GM12874 (cell line): ENCODE measurements around the gene SLC12A6.

Experiments
- CTCF ChIP-seq: IDR thresholded peaks from 2 replicates; pipeline ENCODE4 v1.5.1; 2011; ENCODE audit warnings: low read depth, mild to moderate bottlenecking, control low read depth, low read length, moderate library complexity; ENCODE audit not compliant: insufficient read depth

SLC12A6 gene

DNA sequence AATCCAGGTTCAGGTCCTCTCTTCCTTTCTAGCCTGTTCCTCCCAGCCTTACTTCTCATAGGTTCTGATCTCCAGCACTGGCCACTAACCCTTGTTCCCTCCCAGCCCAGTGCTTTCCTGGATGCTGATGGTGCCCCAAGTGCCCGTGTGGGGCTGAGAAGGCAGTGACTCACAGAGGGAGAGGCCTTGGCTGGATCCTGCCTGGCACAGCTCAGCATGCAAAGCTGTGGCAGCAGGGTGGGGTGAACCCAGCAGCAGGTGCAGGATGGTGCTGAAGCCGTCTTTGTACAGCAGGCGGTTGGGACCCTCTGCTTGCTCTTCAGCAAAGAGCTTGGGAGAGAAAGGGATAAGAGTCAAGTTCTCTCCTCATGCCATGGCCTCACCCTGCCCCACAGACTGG is 21.8 kb upstream of the SLC12A6 start:
- TF ChIP-seq CTCF: no peak

DNA sequence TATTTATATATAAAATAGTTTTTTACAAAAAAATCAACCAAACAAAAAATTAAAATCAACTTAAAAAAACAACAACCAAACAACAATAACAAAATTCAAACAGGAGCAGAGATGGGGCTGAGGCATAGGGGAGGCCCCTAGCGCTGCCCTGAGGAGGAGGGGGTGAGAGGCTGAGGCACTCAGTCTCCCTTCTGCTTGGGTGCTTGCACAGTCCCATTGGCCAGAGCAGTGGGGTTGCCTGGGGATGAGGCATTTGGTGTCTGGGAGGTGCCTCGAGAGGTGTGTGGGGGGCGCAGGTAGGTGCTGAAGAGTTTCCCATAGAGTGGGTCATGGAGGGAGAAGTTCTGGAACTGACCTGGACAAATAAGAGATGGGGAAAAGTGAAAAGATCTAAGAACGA is 21.4 kb upstream of the SLC12A6 start:
- no peak for TF ChIP-seq CTCF

- no peak for TF ChIP-seq CTCF
Observed at GRCh38 chr15:34358367-34358766, 20.8 kb upstream of the SLC12A6 start.

GRCh38 chr15:34357653-34358052 is 20.1 kb upstream of the SLC12A6 start:
- TF ChIP-seq CTCF: no peak

DNA sequence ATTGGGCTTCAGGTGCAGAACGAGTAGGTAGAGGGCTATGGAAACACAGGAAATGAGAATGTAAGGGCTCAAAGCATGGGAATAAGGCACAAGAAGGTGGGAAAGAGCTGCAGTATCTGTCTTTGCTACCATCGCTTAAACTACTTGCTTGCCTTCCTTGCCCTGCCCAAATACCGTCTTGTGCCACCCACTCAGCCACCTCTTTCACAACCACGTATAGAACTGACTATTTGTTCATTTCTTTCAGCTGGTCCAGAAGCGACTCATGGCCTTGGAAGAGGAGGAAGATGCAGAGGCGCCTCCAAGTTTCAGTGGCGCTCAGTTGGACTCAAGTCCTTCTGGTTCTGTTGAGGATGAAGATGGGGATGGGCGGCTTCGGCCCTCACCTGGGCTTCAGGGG is 17.7 kb upstream of the SLC12A6 start:
- no peak for TF ChIP-seq CTCF

DNA sequence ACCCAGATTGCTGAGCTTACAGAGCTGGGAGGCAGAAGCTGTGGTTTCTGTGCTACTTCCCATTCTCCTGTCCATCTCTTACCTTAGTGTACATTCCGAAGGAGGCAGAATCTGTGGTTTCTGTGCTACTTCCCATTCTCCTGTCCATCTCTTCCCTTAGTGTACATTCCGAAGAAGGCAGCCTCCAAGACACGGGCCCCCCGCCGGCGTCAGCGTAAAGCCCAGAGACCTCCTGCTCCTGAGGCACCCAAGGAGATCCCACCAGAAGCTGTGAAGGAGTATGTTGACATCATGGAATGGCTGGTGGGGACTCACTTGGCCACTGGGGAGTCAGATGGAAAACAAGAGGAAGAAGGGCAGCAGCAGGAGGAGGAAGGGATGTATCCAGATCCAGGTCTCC is 16.7 kb upstream of the SLC12A6 start:
- no peak for TF ChIP-seq CTCF

GRCh38 chr15:34353627-34354026 is 16.0 kb upstream of the SLC12A6 start:
- TF ChIP-seq CTCF: no peak

DNA sequence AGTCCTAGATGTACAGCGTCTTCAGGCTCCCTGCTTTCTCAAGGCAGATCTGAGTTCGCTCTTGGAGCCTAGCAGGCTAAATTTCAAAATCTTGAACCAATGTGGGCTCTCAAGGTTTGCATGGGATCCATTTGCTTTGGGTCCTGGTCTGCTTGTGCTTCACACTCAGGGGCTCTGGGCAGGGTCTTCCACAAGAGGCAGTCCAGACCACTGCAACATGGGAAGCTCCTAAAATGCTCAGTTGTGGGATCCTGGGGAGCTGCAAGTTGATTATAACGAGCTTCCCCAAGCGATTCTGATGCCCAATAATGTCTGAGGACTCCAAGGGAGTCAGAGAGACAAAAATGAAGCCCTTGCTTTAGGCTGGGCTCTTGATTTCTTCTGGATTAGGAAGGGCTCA is 12.2 kb upstream of the SLC12A6 start:
- no peak for TF ChIP-seq CTCF
